ENCODE measurements around the gene FGF6.

DNA sequence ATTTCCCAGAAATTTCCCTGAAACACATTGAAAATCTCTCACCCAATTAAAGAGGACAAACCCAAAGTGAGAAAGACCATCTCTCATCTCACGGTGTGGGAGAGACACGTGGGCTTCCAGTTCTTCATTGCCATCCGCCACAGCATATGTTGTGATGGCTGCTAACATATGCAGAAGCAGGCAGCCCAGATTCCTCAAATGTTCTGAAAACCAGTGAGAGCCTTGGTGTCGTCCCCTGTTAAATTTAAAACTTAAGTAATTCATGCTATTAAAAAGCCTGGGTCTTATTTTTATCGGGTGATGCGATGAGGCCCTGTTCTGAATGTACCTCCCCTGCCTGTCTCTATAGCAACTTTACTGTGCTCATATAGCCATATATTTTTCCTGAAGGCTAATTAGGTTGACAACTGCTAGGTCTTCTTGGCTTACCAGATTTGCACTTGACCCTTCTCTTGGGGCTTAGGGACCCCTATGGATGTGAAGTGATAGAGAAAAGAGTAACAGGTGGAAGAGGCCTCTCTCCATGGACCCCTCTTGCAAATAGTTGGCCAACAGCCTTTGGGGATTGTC, 2.8 kb upstream of the FGF6 start:
- TF ChIP-seq, protein P1, sequence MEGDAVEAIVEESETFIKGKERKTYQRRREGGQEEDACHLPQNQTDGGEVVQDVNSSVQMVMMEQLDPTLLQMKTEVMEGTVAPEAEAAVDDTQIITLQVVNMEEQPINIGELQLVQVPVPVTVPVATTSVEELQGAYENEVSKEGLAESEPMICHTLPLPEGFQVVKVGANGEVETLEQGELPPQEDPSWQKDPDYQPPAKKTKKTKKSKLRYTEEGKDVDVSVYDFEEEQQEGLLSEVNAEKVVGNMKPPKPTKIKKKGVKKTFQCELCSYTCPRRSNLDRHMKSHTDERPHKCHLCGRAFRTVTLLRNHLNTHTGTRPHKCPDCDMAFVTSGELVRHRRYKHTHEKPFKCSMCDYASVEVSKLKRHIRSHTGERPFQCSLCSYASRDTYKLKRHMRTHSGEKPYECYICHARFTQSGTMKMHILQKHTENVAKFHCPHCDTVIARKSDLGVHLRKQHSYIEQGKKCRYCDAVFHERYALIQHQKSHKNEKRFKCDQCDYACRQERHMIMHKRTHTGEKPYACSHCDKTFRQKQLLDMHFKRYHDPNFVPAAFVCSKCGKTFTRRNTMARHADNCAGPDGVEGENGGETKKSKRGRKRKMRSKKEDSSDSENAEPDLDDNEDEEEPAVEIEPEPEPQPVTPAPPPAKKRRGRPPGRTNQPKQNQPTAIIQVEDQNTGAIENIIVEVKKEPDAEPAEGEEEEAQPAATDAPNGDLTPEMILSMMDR (conservative IDR thresholded peaks at IDR 0.05 in 1 of 2, IDR thresholded peaks at IDR 0.05 in 1 of 2; ENCODE audit: extremely low read depth in 1 of 2, insufficient read depth in 1 of 2, low read depth in 1 of 2, low read length in 2 of 2) = no peak
- no peak for TF ChIP-seq EZH2 (IDR thresholded peaks at IDR 0.05; ENCODE audit: borderline replicate concordance, low read length)

All from mammary epithelial cell (primary cell).